Sigmoid colon (tissue), 3 donors: ENCODE measurements around the gene CDK15.

Experiments used
- POLR2A ChIP-seq, 2 donors: fragments of 450-650 bp; IDR thresholded peaks; one replicate each; pipeline ENCODE4 v1.6.1; 2016; ENCODE audit warnings: antibody characterized with exemption in 2 of 2, mild to moderate bottlenecking in 2 of 2, moderate library complexity in 2 of 2
- TF ChIP-seq, protein P1 (sequence below), 4 experiments: fragments of 450-650 bp in 3 of 4; fragments of 200-600 bp in 1 of 4; IDR thresholded peaks; one replicate each; pipeline ENCODE4 v1.5.1; 2016 to 2019; ENCODE audit warnings: antibody characterized with exemption in 4 of 4, mild to moderate bottlenecking in 3 of 4, moderate library complexity in 2 of 4

DNA sequence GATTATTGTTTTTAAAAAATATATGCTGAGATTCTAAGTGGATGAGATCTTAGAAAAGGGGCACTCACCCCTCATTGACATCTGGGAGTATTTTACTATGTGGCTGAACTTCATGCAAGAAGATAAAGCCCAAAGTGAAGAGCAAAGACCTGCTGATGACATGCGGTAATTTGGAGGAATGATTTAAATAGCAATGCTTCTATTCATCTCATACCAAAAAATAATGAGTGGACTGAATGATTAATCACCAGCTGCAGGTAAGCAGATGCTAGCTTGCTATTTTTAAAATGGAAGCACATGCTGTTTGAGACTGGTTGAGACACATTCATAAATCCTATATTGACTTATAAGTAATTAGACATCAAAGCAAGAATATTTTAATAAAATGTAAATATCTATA, 12.7 kb upstream of the CDK15 start:
- TF ChIP-seq POLR2A (IDR thresholded peaks at IDR 0.05): no peak
- TF ChIP-seq, protein P1, sequence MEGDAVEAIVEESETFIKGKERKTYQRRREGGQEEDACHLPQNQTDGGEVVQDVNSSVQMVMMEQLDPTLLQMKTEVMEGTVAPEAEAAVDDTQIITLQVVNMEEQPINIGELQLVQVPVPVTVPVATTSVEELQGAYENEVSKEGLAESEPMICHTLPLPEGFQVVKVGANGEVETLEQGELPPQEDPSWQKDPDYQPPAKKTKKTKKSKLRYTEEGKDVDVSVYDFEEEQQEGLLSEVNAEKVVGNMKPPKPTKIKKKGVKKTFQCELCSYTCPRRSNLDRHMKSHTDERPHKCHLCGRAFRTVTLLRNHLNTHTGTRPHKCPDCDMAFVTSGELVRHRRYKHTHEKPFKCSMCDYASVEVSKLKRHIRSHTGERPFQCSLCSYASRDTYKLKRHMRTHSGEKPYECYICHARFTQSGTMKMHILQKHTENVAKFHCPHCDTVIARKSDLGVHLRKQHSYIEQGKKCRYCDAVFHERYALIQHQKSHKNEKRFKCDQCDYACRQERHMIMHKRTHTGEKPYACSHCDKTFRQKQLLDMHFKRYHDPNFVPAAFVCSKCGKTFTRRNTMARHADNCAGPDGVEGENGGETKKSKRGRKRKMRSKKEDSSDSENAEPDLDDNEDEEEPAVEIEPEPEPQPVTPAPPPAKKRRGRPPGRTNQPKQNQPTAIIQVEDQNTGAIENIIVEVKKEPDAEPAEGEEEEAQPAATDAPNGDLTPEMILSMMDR (IDR thresholded peaks at IDR 0.05): no peak
